ENCODE measurements around the gene RAP1GAP2. TPM values are rescaled to one million over a fixed set of nuclear protein-coding genes. Genes with fewer than 3 reads are reported as not detected.

RAP1GAP2 gene
- total RNA-seq, 4 donors from 2014 or later, result 0.85 to 2.4 (median 1.5) TPM

GRCh38 chr17:3007651-3008121 is 211.4 kb downstream of the RAP1GAP2 start:
- no peaks in the 10 kb centered on the region for H3K27me3 ChIP-seq
- ATAC-seq (no peak), DNase-seq (no peak)
- intact Hi-C loops (cut with DNase I; ENCODE audit: low total_unique reads) (no loop called here), in situ Hi-C loops (cut with MboI; ENCODE audit: low sequenced_read_pairs in 4 of 4) (no loop called here)
- no peaks in the 10 kb centered on the region for H3K9me3 ChIP-seq
- H3K36me3 ChIP-seq, result no peaks in the 10 kb centered on the region
- no peak overlapping the region for H3K4me3 ChIP-seq
- peaks cover 18 to 20% of the 10 kb centered on the region in 2 donors for H3K4me1 ChIP-seq
- no peak overlapping the region for H3K27ac ChIP-seq
- TF ChIP-seq, protein P1, sequence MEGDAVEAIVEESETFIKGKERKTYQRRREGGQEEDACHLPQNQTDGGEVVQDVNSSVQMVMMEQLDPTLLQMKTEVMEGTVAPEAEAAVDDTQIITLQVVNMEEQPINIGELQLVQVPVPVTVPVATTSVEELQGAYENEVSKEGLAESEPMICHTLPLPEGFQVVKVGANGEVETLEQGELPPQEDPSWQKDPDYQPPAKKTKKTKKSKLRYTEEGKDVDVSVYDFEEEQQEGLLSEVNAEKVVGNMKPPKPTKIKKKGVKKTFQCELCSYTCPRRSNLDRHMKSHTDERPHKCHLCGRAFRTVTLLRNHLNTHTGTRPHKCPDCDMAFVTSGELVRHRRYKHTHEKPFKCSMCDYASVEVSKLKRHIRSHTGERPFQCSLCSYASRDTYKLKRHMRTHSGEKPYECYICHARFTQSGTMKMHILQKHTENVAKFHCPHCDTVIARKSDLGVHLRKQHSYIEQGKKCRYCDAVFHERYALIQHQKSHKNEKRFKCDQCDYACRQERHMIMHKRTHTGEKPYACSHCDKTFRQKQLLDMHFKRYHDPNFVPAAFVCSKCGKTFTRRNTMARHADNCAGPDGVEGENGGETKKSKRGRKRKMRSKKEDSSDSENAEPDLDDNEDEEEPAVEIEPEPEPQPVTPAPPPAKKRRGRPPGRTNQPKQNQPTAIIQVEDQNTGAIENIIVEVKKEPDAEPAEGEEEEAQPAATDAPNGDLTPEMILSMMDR (IDR thresholded peaks at IDR 0.05 in 4 of 5, conservative IDR thresholded peaks at IDR 0.05 in 1 of 5), result no peak
- TF ChIP-seq POLR2A (IDR thresholded peaks at IDR 0.05), result no peak

- intact Hi-C loops (cut with DNase I; ENCODE audit: low total_unique reads), result no loop called here
- Histone ChIP-seq H3K36me3 (no peaks in the 10 kb centered on the region), H3K27me3 (no peaks in the 10 kb centered on the region), H3K27ac (no peak overlapping the region), H3K4me1 (peaks cover 13 to 14% of the 10 kb centered on the region in 2 donors), H3K9me3 (no peaks in the 10 kb centered on the region), H3K4me3 (no peak overlapping the region)
- no peak for TF ChIP-seq POLR2A (IDR thresholded peaks at IDR 0.05)
- TF ChIP-seq, protein P1 (IDR thresholded peaks at IDR 0.05 in 4 of 5, conservative IDR thresholded peaks at IDR 0.05 in 1 of 5), result no peak
- DNase-seq, result no peak
- in situ Hi-C loops (cut with MboI; ENCODE audit: low sequenced_read_pairs in 4 of 4), result no loop called here
- no peak for ATAC-seq
Observed at GRCh38 chr17:3008336-3009288, 212.4 kb downstream of the RAP1GAP2 start.

- no peak overlapping the region for H3K27ac ChIP-seq
- ATAC-seq (no peak), DNase-seq (no peak)
- H3K27me3 ChIP-seq, result no peaks in the 10 kb centered on the region
- TF ChIP-seq, protein P1 (IDR thresholded peaks at IDR 0.05 in 4 of 5, conservative IDR thresholded peaks at IDR 0.05 in 1 of 5), result no peak
- no peak for TF ChIP-seq POLR2A (IDR thresholded peaks at IDR 0.05)
- intact Hi-C loops (cut with DNase I; ENCODE audit: low total_unique reads) (no loop called here), in situ Hi-C loops (cut with MboI; ENCODE audit: low sequenced_read_pairs in 4 of 4) (no loop called here)
- no peak overlapping the region for H3K4me3 ChIP-seq
- H3K36me3 ChIP-seq, result no peaks in the 10 kb centered on the region
- H3K4me1 ChIP-seq, result peaks cover 5 to 6% of the 10 kb centered on the region in 2 donors
- H3K9me3 ChIP-seq, result no peaks in the 10 kb centered on the region
Observed at GRCh38 chr17:3009411-3009920, 213.2 kb downstream of the RAP1GAP2 start.

DNA sequence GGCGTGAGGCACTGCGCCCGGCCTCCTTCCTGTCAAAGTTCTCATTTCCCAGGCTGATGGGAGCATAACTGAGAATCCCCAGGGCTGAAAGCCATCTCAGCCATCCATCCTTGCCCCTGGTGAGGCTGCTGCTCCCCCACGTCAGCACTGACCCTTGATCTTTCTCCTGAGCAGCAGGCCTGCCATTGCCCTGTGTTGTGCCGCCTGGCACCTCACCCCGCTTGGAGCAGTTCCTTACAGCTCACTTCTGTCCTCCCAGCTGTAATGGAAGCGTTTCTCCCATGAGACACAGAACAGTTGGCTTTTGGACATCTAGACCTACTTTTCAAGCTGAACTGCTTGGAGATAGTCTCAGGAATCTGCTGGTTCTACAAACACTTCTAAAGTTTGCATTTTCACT is 215.7 kb downstream of the RAP1GAP2 start:
- intact Hi-C loops (cut with DNase I; ENCODE audit: low total_unique reads), result no loop called here
- H3K4me3 ChIP-seq, result no peak overlapping the region
- no peaks in the 10 kb centered on the region for H3K4me1 ChIP-seq
- H3K27ac ChIP-seq, result no peak overlapping the region
- H3K9me3 ChIP-seq, result no peaks in the 10 kb centered on the region
- ATAC-seq (no peak), DNase-seq (no peak)
- TF ChIP-seq, protein P1 (IDR thresholded peaks at IDR 0.05 in 4 of 5, conservative IDR thresholded peaks at IDR 0.05 in 1 of 5), result no peak
- TF ChIP-seq POLR2A (IDR thresholded peaks at IDR 0.05), result no peak
- in situ Hi-C loops (cut with MboI; ENCODE audit: low sequenced_read_pairs in 4 of 4), result loop anchor here (5.0 to 10.0 kb wide), 4 partner anchors 157 to 187 kb away; no protein-coding TSS in a partner anchor
- no peaks in the 10 kb centered on the region for H3K36me3 ChIP-seq
- no peaks in the 10 kb centered on the region for H3K27me3 ChIP-seq

Data from gastrocnemius medialis (tissue), 4 donors.